ENCODE measurements around the gene WDR93.
"Not testable (repeated sequence)": the region's sequence is repeated elsewhere in the genome, so short reads cannot be mapped to it uniquely, and the experiment has no call there.

Gene WDR93

DNA sequence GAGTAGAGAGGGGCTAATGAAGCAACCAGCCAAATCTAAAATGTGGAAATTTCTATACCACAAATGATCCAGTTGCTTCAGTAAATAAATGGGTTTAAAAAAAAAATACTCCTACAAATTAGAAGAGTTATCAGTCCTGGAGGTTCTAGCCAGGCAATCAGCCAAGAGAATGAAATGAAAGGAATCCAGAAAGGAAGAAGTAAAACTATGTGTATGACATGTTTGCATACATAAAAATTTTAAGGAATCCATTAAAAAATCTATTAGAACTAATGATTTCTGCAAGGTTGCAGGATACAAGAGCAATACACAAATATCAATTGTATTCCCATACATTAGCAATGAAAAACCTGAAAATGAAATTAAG lies 95.1 kb downstream of the WDR93 start:
- no peak for DNase-seq (ENCODE audit: low read depth in 4 of 4, low spot score in 1 of 4)

DNA sequence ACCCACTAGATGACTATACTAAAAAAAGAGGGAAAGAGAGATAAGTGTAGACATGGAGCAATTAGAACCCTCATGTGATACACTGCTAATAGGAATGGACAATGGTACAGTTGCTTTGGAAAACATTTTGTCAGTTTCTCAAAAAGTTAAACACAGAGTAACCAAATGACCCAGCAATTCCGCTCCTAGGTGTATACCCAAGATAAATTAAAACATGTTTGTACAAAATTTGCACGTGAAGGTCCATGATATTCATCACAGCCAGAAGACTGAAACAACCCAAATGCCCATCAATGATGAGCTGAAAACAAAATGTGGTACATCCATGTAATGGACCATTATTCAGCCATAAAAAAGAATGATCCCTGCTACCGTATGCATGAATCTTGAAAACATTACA lies 97.3 kb downstream of the WDR93 start:
- DNase-seq (ENCODE audit: low read depth in 4 of 4, low spot score in 1 of 4), result no peak

DNA sequence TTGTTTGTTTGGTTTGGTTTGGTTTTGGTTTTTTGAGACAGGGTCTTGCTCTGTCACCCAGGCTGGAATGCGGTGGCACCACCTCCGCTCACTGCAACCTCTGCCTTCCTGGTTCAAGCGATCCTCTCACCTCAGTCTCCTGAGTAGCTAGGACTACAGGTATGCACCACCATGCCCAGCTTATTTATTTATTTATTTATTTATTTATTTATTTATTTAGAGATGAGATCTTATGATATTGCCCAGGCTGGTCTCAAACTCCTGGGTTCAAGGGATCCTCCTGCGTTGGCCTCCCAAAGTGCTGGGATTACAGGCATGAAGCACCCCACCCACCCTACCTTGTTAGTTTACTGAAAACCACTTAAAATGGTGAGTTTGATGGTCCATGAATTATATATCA lies 98.0 kb downstream of the WDR93 start:
- DNase-seq (ENCODE audit: low read depth in 4 of 4, low spot score in 1 of 4), result not testable (repeated sequence)

DNA sequence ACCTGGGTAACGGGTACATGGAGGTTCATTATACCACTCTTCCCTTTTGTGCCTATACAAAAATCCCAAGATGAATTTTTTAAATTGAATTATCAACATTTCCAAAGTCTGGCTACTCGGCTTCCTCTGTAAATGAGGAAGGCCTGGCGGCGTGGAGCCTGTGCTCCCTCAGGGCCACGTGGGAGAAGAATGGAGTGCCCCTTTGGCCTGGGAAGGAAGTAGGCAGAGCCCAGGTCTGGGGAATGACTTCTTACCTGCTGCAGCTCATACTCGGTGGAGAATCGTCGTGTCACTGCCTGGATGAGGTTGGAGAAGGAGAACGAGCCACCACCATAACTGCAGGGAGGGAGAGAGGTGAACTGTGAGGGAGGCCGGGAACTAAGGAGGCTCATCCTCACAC lies 99.6 kb downstream of the WDR93 start:
- no peak for DNase-seq (ENCODE audit: low read depth in 4 of 4, low spot score in 1 of 4)

DNA sequence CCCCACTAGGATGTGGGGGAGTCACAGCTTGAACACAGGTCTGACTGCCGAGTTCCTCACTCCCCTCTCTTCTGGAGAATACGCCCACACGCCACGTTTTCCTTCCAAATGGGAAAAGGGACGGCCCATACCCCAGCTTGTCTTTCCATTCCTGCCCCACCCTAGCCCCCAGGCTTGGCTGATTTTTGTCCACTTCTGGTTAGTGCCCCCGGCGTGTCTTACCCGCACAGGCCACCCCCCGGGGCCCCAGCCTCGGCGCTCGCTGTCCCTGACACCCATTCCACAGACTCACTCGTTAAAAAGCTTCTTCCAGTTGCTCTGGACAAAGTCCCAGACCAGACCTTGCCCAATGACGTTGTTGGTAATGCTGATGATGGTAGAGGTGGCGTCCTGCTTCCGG lies 100.0 kb downstream of the WDR93 start:
- no peak for DNase-seq (ENCODE audit: low read depth in 4 of 4, low spot score in 1 of 4)

DNA sequence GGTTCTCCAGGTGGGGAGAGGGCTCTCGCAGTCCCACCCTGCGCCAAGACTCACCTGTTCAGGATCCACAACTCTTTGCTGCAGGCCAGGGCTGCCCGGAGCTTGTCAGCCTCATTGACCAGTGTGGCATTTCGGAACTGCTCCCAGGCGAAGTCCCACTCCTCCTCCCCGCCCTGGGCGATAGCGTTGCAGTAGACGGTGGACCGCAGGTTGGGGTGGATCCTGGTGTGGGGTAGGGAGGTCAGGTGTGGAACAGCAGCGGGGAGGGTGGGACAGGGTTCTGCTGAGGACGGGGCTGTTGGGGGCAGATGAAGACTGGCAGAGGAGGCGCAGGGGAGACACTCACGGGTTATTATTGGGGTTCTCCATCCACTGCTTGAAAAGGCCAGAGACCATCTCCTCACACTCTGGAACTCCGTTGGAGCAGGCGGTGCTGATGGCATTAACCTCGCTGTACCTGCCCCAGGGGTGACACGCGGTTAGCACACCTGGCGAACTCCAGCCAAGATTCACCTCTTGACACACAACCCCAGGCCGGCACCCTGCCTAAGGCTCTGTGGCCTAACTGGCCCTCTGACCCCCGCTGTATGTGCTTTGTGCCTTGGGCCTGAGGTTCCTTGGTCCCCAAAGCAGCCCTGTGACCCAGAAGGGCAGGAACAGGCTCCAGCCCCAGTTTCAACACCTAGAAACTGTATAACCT lies 101.6 kb downstream of the WDR93 start:
- DNase-seq (ENCODE audit: low read depth in 4 of 4, low spot score in 1 of 4), result no peak
